B cell (primary cell): ENCODE data around the gene JAG1. TPM values are rescaled to one million over a fixed set of nuclear protein-coding genes. Genes with fewer than 3 reads are reported as not detected.

ENCODE experiments used
- ATAC-seq: fragments of 200-7000 bp; cut with Tn5 transposase; one replicate; pipeline ENCODE4 v1.10.0; 2021; ENCODE audit warnings: low read depth, mild to moderate bottlenecking, moderate number of reproducible peaks, moderate library complexity
- CTCF ChIA-PET: fragments of 350-600 bp; sonication (Branson Sonifier 250); formaldehyde crosslinking; loops from one replicate; lab custom pipeline; 2021; ENCODE audit warnings: antibody characterized with exemption, inconsistent platforms; lab: Charles Lee
- POLR2A ChIA-PET: fragments of 350-600 bp; sonication (Branson Sonifier 250); formaldehyde crosslinking; loops from one replicate; lab custom pipeline; 2021; ENCODE audit warnings: antibody characterized with exemption; lab: Charles Lee
- DNase-seq: peaks from one replicate; pipeline ENCODE4 v3.0.0; 2013
- H2AFZ ChIP-seq: 2 replicates; pipeline ENCODE4 v1.6.1; 2012; ENCODE audit warnings: mild to moderate bottlenecking, low read depth, low read length; ENCODE audit not compliant: insufficient read depth, poor library complexity, severe bottlenecking
- H3K27ac ChIP-seq, 2 donors: 1 replicate in 1 of 2; 2 replicates in 1 of 2; pipeline ENCODE4 v1.5.1; 2012 to 2013; ENCODE audit warnings: low read length in 2 of 2, mild to moderate bottlenecking in 2 of 2, moderate library complexity in 1 of 2
- H3K27me3 ChIP-seq, 4 experiments: fragments of 200-600 bp in 1 of 4; sonication (generic) in 1 of 4; replicated peaks in 1 of 4; 1 replicate in 2 of 4; 2 replicates in 2 of 4; pipeline versions ENCODE4 v1.6.1 to v1.7.0; 2013 to 2016; ENCODE audit warnings: low read length in 3 of 4, mild to moderate bottlenecking in 2 of 4, mixed read lengths in 1 of 4, moderate library complexity in 1 of 4; ENCODE audit not compliant: insufficient read depth in 4 of 4, control insufficient read depth in 3 of 4; ENCODE audit errors: control extremely low read depth in 1 of 4
- H3K36me3 ChIP-seq, 2 experiments: replicated peaks in 1 of 2; 1 replicate in 1 of 2; 2 replicates in 1 of 2; pipeline versions ENCODE4 v1.6.1 to v1.7.1; 2013; ENCODE audit warnings: low read length in 1 of 2; ENCODE audit not compliant: insufficient read depth in 2 of 2, control insufficient read depth in 1 of 2; ENCODE audit errors: control extremely low read depth in 1 of 2, extremely low read depth in 1 of 2
- H3K4me1 ChIP-seq, 2 donors: fragments of 200-600 bp in 1 of 2; sonication (generic) in 1 of 2; 1 replicate in 1 of 2; 2 replicates in 1 of 2; pipeline versions ENCODE4 v1.5.1 to v1.6.1; 2013 to 2017; ENCODE audit warnings: low read length in 2 of 2; ENCODE audit not compliant: control insufficient read depth in 2 of 2, insufficient read depth in 2 of 2
- H3K4me2 ChIP-seq: replicated peaks from 2 replicates; pipeline ENCODE3; 2012; ENCODE audit warnings: mild to moderate bottlenecking, low read depth, low read length; ENCODE audit not compliant: poor library complexity, severe bottlenecking
- H3K4me3 ChIP-seq, 5 experiments: fragments of 200-600 bp in 1 of 5; sonication (generic) in 1 of 5; 1 replicate in 3 of 5; 2 replicates in 2 of 5; pipeline versions ENCODE4 v1.5.1 to v1.7.0; 2011 to 2016; ENCODE audit warnings: low read length in 4 of 5, mild to moderate bottlenecking in 4 of 5, low read depth in 2 of 5, control low read depth in 1 of 5, moderate library complexity in 1 of 5; ENCODE audit not compliant: insufficient read depth in 1 of 5; ENCODE audit errors: control extremely low read depth in 1 of 5, extremely low read depth in 1 of 5
- H3K79me2 ChIP-seq: fragments of 200-600 bp; sonication (generic); one replicate; pipeline ENCODE4 v1.6.0; 2016; ENCODE audit warnings: low read length; ENCODE audit not compliant: control insufficient read depth, insufficient read depth
- H3K9ac ChIP-seq: fragments of 200-600 bp; sonication (generic); 2 replicates; pipeline ENCODE4 v1.6.1; 2017; ENCODE audit warnings: mild to moderate bottlenecking, low read length, moderate library complexity
- H3K9me3 ChIP-seq, 3 donors: one replicate each; pipeline versions ENCODE4 v1.6.1 to v1.7.1; 2013; ENCODE audit warnings: low read length in 2 of 3; ENCODE audit not compliant: control insufficient read depth in 2 of 3, insufficient read depth in 1 of 3; ENCODE audit errors: control extremely low read depth in 1 of 3
- H4K20me1 ChIP-seq: 2 replicates; pipeline ENCODE4 v1.6.0; 2012; ENCODE audit warnings: mild to moderate bottlenecking, low read length; ENCODE audit not compliant: insufficient read depth, control insufficient read depth, poor library complexity, severe bottlenecking
- H3K27ac Mint-ChIP-seq: one replicate; pipeline ENCODE4 v1.8.0; 2021; ENCODE audit warnings: mixed read lengths
- H3K27me3 Mint-ChIP-seq: one replicate; pipeline ENCODE4 v1.8.0; 2021; ENCODE audit warnings: mixed read lengths
- H3K4me1 Mint-ChIP-seq: one replicate; pipeline ENCODE4 v1.8.0; 2021; ENCODE audit warnings: mixed read lengths
- H3K4me3 Mint-ChIP-seq: one replicate; pipeline ENCODE4 v1.8.0; 2021; ENCODE audit warnings: mixed read lengths
- H3K9me3 Mint-ChIP-seq: one replicate; pipeline ENCODE4 v1.8.0; 2022; ENCODE audit warnings: mixed read lengths; ENCODE audit not compliant: insufficient read depth
- EZH2 ChIP-seq: IDR thresholded peaks from 2 replicates; pipeline ENCODE4 v1.6.1; 2012; ENCODE audit warnings: borderline replicate concordance, low read depth, mild to moderate bottlenecking, moderate library complexity, low read length; ENCODE audit not compliant: insufficient read depth, poor library complexity, severe bottlenecking
- WGBS: methylation state at CpG from one replicate; pipeline ENCODE4 v1.1.5; 2013; ENCODE audit warnings: missing lambda C conversion rate; ENCODE audit not compliant: insufficient coverage; 5-methylcytosine and 5-hydroxymethylcytosine counted together
- intact Hi-C: fragments of 100-400 bp; cut with micrococcal nuclease; formaldehyde crosslinking; loops from one replicate; pipeline ENCODE4 v1.10.0; 2022
- polyA plus RNA-seq: library from polyadenylated mRNA; depleted of rRNA; stranded (reverse); fragments of >200 nt; gene quantifications from 2 replicates; pipeline ENCODE4 v1.2.3, GENCODE V29; 2012
- total RNA-seq, 2 donors: library from RNA; stranded (reverse); fragments of 120-200 nt in 1 of 2; gene quantifications; 1 replicate in 1 of 2; 2 replicates in 1 of 2; pipeline versions ENCODE4 v1.2.3 to v1.2.4, GENCODE V29; 2013 to 2022
- TF ChIP-seq, protein P1 (sequence below): fragments of 200-600 bp; IDR thresholded peaks from one replicate; pipeline ENCODE4 v1.8.0; 2022; ENCODE audit warnings: antibody characterized with exemption, mild to moderate bottlenecking

Gene JAG1
- total and polyA plus RNA-seq, 2 donors (not counting 1 experiment from before 2014, with no cell fraction given), result not detected

DNA sequence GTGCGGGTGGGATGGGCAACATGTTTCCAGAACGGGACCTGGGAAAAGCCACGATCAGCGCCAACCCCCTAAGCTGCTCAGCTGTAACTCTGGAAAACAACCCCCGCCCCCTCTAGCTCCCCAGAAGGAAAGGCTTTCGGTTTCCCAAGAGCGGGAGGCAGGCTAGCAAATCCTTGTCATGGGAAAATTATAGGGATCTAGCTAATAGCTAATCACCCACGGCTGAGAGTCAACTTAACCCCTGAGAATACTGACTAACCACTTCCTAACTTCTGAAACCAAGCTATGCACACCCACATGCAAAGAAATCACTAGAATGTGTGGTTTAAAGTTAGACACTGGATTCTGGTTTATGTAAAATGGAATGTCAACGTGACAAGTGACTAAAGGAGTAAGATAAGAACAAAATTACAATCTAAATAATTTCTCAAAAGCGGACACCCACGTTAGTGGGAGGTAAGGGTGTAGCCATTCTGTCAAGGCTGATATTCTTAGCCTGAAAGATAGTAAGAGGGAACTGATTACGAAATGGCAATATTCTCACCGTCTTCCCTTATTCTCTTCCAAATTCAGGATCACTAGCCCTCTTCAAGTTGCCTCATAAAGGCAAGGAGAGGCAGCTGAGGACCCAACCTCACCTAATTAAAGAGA is 20.1 kb downstream of the JAG1 start:
- no CpG with 5 or more reads among the region's 13 CpGs for WGBS
- H3K36me3 ChIP-seq, result no peaks in the 10 kb centered on the region
- H3K27ac ChIP-seq, result no peak overlapping the region
- POLR2A ChIA-PET, result no interaction called here
- H3K27me3 ChIP-seq, result peaks cover 0 to 8% (median 1%) of the 10 kb centered on the region in 4 experiments
- no peak overlapping the region for H3K4me2 ChIP-seq
- no peaks in the 10 kb centered on the region for H3K79me2 ChIP-seq
- H4K20me1 ChIP-seq, result no peaks in the 10 kb centered on the region
- TF ChIP-seq, protein P1, sequence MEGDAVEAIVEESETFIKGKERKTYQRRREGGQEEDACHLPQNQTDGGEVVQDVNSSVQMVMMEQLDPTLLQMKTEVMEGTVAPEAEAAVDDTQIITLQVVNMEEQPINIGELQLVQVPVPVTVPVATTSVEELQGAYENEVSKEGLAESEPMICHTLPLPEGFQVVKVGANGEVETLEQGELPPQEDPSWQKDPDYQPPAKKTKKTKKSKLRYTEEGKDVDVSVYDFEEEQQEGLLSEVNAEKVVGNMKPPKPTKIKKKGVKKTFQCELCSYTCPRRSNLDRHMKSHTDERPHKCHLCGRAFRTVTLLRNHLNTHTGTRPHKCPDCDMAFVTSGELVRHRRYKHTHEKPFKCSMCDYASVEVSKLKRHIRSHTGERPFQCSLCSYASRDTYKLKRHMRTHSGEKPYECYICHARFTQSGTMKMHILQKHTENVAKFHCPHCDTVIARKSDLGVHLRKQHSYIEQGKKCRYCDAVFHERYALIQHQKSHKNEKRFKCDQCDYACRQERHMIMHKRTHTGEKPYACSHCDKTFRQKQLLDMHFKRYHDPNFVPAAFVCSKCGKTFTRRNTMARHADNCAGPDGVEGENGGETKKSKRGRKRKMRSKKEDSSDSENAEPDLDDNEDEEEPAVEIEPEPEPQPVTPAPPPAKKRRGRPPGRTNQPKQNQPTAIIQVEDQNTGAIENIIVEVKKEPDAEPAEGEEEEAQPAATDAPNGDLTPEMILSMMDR, result no peak
- no peak for TF ChIP-seq EZH2
- H2AFZ ChIP-seq, result no peak overlapping the region
- H3K9me3 Mint-ChIP-seq, result no peaks in the 10 kb centered on the region
- ATAC-seq (no peak), DNase-seq (no peak)
- no peaks in the 10 kb centered on the region for H3K9me3 ChIP-seq
- H3K4me3 Mint-ChIP-seq, result no peak overlapping the region
- H3K4me3 ChIP-seq, result no peak overlapping the region
- peaks cover 54% of the 10 kb centered on the region for H3K27me3 Mint-ChIP-seq
- no peaks in the 10 kb centered on the region for H3K4me1 ChIP-seq
- H3K27ac Mint-ChIP-seq, result no peak overlapping the region
- CTCF ChIA-PET, result no interaction called here
- H3K9ac ChIP-seq, result no peak overlapping the region
- intact Hi-C loops, result no loop called here
- no peaks in the 10 kb centered on the region for H3K4me1 Mint-ChIP-seq

DNA sequence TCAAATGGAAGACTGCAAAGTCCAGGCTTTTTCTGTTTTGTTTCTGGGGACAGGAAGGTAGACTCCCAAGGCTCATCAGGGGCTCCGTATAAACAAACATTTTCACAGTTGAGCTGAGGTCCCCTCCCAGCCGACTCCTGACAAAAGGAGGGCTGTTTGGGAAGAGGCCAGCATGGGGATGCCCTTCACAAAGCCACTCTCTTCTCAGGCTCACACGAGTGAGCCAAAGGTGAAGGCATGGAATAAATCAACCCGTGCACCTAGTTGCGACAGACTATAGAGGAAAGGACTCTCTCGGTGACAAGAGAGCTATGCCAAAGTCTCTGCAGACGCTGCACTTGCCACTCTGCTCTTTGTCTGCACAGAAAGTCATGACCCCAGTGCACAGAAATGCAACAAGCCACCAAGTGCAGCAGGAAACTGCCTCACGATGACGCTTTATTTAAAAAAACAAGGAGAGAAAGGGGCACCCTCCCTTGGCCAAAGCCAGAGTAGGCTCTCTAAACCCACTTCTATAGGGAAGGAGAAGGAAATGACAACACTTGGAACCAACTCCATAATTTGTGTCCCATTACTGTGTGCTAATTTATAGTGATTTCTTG is 21.0 kb downstream of the JAG1 start:
- ChIA-PET CTCF (no interaction called here), POLR2A (no interaction called here)
- Histone ChIP-seq H4K20me1 (no peaks in the 10 kb centered on the region), H3K36me3 (no peaks in the 10 kb centered on the region), H3K27me3 (peaks cover 0 to 8% (median 1%) of the 10 kb centered on the region in 4 experiments), H3K9me3 (no peaks in the 10 kb centered on the region), H3K27ac (no peak overlapping the region), H2AFZ (no peak overlapping the region), H3K79me2 (no peaks in the 10 kb centered on the region), H3K4me2 (no peak overlapping the region), H3K4me1 (no peaks in the 10 kb centered on the region), H3K9ac (no peak overlapping the region), H3K4me3 (no peak overlapping the region)
- 94% methylated on average over 6 of the region's 9 CpGs for WGBS
- H3K4me1 Mint-ChIP-seq, result no peaks in the 10 kb centered on the region
- peaks cover 50% of the 10 kb centered on the region for H3K27me3 Mint-ChIP-seq
- intact Hi-C loops, result no loop called here
- H3K9me3 Mint-ChIP-seq, result no peaks in the 10 kb centered on the region
- TF ChIP-seq, protein P1, result no peak
- no peak overlapping the region for H3K27ac Mint-ChIP-seq
- DNase-seq (no peak), ATAC-seq (no peak)
- no peak overlapping the region for H3K4me3 Mint-ChIP-seq
